ENCODE measurements around the gene ECM2. TPM values are rescaled to one million over a fixed set of nuclear protein-coding genes. Genes with fewer than 3 reads are reported as not detected.

ECM2 gene
- total RNA-seq, 1 experiment from 2014 or later: not detected

DNA sequence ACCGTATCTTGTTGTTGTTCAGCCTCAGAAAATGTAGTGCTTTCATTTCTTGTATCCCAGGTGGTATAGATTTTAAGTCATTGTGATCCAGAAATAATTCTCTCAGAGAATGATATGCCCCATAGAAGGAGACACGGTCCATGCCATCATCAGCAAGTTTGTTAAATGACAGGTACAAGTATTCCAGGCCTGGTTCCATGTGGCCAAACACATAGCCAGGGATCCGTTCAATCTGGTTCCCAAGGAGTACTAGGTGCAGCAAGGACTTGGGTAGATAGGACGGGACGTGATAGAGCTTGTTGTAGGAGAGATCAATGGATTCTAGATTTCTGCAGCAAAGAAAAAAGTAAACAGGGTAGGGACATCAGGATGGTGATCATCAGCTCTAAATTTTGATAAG lies 35.1 kb downstream of the ECM2 start:
- no peak for DNase-seq (ENCODE audit: low spot score)

DNA sequence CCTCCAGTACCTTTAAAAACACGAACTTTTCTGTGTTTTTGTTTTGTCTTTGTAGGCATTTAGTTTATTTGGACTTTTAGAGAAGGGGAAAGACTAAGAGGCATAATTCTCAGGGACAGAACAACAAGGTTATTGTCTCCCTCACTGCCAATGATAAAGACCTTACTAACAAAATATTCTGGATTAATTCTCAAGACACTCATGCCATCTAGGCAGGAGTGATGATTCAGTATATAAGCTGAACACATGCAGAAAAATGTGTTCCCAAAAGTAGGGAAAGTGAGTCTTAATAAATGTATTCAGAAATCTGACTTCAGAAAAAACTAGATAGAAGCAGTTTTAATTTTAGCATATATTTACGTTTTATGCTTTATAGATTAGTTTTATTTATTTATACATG lies 36.1 kb downstream of the ECM2 start:
- no peak for DNase-seq (ENCODE audit: low spot score)

DNA sequence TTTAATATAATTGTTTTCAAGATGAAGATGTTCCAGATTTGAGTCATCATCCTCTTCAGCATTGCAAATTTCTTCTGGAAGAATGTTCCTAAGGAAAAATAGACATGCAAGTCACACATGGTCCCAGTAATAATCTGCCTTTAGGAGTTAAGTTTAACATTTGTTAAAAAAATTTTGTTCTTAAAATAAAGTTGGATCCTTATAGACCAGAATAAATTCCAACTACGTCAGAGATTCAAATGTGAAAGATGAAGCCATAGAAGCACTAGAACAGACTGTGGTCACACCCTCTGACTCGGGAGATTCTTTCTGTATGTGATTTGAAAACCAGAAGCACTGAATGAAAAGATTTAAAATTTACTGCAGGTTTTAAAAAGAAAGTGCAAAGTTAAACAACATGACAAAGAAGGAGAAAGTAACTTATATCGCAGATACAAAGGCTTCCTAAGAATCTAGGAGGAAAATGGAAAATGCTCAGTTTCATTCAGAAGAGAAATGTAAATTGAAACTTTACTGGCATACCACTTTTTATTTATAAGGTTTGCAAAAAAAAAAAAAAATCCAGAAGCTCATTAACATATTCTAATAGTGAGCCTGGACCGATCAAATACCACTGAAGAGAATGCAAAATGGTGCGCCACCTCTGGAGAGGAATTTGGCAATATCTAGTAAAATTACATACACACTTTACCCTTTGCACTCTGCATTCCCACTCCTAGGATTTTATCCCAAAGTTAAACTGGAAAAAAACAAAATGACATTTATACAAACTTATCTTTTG lies 39.2 kb downstream of the ECM2 start:
- no peak for DNase-seq (ENCODE audit: low spot score)

DNA sequence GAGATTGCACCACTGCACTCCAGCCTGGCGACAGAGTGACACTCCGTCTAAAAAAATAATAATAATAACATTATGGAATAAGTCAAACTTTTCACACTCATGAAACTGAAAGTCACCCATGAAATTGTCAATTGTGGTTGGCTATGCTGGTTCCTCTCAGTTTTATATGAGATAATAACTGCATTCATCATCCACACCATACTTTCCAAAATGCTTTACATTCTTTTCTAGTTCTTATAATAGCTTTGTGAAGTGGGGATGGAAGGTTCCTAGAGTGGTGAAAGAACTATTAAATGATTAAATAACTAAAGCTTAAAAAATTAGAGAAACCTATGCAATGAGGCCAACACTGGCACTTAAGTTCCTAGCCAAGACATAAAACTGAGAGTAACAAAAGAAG lies 40.9 kb downstream of the ECM2 start:
- DNase-seq (ENCODE audit: low spot score): no peak

DNA sequence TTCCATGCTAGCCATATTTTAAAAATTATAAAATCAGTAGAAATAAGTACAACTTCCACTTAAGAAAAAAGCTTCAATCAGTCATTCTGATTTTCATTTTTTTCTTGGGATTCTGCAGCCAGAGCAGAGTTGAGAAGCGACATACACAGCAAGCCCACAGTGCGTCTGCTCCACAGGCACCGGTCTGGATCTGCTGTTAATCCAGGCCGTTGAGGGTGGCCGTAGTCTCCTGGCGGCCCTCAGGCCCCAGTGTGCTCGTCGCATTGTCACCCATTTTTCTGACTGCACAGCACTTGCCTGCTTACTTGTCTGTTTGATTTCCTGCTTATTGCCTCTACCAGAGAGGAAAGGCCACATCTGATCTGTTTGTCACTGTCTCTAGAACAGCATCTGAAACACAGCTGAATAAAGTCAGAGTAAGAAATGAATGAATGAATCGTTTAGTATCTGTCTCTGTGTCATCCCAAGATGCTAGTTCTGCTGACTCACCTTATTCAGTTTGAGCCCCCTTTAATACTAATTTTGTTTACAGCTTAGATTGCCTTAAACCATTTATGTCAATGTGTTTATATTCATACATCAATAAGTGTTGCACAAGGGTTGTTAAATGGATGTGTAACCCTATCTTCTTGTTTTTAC lies 41.9 kb downstream of the ECM2 start:
- no peak for DNase-seq (ENCODE audit: low spot score)

DNA sequence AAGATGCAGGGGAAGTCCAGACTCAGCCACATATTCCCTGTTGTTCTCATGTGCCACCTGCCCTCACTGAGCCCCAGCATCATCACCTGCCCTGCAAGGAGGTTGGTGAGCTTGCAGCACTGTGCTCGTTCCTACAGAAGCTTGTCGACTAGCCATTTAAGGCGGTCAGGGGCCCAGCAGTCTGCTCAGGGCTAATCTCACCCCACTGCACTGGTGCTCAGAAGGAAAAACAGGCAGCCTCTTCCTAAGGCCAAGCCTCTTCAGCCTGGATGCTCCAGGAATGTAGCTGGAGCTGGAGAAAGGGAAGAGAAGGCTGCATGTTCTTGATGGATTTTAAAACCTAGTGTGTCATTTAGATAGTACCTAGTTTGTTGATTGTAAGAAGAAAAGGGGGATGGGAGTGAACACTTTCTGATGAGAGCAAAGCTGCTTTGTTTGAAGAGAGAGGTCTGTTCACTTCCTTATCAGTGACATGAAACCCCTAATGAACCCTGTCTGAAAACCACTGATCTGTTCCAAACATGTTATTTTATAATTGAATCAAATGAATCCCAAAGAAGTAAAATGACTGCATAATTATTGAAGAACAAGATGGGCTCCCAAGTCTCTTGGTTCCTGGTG lies 42.9 kb downstream of the ECM2 start:
- DNase-seq (ENCODE audit: low spot score): no peak

DNA sequence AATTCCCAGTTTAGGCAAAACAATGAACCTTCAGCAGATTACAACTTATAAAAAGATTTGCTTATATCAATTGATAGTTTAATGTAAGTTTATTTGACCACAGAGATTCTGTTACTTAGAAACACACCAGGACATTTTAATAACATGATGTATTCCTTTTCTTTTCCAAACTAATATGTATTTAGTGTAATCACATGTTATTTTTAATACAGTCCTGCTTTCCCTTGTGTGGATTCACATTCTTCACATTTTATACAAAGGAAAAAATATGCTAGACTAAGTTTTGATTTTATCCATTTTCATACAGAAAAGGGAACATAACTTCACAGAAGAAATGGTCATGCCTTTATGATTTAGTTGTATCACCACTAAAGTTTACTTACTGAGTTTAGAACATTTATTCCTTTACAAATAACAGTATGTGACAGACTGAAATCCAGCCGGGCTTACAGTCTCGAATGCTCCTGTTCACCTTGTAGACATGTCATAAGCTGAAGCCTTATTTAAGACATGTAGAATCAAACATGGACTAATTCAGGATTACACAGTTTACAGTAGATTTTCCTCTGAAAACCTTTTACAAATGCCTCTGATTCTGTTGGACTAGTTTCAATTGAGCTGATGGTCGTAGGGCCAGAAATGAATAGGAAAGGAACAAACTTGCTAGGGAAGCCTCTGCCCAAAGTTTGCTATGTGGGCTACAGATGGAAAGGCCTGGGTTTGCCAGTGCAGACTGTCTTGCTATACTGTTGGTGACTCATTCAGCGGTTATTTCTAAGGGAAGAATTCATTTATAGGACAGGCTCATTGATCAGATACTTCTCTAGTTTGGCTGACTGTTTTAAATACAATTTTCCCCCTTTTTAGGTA lies 46.9 kb downstream of the ECM2 start:
- no peak for DNase-seq (ENCODE audit: low spot score)

DNA sequence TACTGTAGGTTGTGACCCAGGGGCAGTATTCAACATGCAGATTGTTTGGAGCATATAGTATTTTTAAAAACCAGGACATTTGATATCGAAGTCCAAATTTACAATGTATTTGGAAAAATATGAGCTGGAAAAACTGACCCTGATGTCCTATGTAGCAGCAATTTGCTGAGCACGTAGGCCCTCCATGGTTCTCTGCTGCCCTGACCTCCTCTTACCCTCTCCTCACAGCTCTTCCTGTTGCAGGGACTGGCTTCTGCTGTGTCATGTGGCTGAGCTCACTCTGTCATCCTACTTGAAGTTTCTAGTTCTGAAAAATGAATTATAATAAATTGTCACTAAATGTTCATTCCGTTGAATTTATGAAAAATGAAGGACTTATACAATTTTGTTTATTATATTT lies 49.4 kb downstream of the ECM2 start:
- no peak for DNase-seq (ENCODE audit: low spot score)

DNA sequence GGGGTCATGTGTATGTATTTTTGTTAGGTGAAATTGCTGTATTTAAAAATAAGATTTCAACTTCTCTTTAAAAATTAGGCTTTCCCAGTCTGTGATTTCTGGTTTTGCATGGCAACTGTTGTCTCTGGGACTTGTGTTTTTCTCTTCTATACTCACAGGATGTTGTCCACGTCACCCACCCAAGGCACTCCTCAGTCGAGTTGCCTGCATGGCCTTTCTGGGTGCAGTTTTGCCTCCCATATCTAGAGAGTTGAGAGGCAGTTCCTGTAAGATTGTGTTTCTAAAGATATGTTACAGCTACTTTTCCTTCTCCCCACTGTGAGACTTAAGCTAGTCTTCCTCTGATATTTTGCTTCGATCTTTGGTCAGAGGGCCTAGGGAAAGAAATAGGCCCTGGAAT lies 51.2 kb downstream of the ECM2 start:
- no peak for DNase-seq (ENCODE audit: low spot score)

DNA sequence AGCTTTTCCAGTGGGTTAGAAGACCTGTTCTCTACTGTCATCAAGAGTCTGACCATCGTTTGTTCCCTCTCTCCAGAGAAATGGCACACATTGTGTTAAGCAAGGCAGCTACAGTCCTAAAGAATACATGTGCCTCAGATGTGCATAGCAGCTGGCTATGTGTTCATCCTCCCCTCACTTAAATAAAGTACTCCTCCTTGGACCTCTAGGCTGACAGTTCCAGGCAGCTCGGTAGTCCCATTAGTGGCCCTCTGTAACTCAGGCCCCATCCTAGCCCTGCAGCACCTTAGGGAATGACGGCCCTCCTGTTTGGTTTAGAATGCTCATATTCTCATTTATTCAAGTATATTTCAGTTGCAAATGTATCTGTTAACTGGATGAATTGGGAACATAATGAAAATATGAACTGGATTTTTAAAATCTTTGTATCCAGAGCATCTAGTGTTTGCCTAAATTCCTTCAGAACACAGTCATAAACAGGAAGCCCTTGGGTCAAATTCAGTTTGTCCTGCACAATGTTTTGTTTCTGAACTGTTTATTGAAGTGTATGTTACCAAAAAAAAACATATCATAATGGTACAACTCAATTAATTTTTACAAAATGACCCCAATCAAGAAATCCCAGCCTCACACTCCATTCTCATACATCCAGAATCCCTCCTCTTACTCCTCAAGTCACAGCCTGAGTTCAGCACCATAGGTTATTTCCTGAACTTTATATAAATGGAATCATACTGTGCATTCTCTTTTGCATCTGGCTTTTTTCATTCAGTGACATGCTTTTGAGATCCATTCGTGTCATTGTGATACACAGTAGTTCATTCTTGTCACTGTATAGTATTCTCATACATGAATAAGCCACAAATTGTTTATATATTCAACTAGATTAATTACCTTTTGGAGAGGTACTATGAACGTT lies 51.9 kb downstream of the ECM2 start:
- DNase-seq (ENCODE audit: low spot score): no peak

DNA sequence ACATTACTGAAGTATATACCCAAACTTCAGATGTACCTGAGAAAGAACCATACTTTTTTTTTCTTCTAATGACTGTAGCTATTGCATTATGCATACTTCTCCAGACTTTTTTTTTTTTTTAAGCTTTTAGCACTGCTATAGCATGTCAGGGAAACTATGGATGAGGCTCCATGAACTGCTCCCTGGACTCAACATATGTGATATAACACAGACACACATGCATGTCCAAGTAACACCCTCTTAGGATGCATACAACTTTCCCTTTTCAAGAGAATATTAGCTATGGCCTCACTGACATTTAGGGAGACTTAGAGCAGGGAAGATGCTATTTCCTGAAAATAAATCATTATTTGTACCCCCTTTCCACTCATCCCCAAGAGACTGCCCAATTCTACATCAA lies 53.0 kb downstream of the ECM2 start:
- no peak for DNase-seq (ENCODE audit: low spot score)

DNA sequence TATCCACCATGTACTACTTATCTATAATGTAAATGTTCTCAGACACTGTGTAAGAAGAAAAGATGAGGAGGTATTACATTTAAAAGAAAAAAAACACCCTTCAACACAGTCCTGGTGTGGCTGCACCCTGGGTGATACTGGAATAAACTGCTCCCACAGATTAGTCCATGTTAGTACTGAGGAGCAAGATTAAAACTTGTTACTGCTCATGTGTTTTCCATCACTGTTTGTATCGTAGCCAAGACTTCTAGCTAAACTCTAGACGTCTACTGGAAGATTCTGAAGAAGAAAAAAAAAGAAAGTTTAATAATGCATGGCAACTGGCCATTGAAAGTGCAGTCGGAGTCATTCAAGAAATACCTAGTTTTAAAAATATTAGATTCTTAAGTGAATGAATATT lies 53.5 kb downstream of the ECM2 start, which contains the start of gene ASPN:
Gene ASPN, minus strand, starts transcription at position 178 of the 400 bp plus-strand sequence.
- no peak for DNase-seq (ENCODE audit: low spot score)

DNA sequence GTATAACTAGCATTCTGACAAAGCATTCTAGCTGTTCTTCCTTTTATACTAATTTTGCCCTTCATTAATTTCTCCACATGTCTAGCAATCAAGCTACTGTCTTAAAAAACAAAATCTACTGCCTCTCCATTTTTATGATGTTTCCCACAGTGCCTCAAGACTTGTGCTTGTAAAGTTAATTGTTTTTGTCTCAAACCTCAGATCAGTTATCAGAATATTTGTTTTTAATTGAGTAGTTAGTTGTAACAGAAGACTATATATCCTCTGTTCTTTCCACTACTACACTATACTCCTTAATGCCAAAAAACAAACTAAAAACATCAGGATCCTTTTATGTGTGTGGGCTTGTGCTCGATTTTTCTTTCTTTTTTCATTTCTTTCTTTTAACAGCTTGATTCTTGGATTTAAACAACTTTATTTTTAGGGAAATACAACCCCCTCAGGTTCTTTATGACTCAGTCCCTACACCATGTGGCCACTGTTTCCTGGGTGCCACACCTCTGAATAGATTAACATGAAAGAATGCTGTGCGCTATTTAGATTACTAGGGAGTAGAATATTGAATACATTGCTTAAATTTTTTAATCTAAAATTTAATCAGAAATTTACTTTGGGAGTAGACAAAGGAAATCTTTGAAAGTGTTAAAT lies 54.7 kb downstream of the ECM2 start:
- no peak for DNase-seq (ENCODE audit: low spot score)

DNA sequence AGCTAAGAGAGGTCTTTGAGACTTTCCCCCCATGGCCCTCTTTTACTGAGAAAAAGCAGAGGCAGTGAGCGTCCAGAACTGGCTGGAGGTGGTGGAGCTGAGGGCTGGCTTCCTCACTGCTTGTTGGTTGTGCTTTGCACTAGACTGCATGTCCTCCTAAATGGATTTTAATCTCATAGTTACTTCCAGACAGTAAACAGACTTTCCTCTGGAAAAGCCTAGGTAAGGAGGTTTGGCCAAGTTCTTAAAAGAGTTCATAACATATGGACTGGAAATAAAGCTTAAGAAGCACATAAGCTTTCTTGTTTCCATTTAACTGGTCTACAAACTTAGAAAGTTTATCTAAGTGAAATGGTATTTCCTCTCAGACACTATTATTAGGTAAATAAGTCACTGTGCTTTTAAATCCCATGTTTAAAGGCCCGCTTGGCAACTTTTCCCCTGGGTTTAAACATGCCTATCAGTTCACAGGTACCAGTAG lies 55.5 kb downstream of the ECM2 start:
- no peak for DNase-seq (ENCODE audit: low spot score)

DNA sequence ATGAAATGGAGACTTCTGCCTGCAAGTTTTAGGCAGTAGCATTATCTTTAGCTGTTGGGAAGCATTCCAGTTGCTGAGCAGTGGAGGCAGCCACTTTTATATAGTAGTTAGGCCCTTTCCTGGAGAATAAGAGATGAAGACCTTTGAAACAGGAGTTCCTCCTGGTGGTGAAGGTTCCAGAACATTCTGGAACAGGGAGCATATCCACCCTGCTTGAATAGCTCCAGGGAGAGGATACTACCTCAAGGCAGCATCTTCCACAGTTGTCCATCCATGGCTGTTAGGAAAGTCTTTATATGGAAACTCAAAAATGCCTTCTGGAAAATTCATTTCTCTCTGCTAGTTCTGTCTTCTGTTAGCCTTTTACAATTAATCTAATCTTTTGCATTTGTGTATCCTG lies 56.4 kb downstream of the ECM2 start:
- no peak for DNase-seq (ENCODE audit: low spot score)

DNA sequence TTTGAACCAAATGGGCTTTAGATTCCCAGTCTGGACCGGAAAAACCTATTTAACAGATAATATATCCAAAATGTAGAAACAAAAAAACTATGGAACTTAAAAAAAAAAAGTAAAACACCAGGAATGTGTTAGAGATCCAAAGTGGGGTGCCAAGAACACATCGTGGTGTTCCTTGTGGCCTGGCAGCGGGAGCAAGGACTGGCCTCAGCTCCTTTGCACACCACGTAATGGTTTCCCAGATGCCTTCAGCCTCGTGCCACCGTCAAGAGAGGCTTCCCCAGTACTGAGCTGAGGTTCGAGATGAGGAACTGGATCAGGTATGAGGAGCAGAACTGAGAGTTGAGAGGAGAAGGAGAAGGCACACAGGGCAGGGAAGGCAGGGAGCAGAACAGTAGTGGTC lies 57.0 kb downstream of the ECM2 start:
- DNase-seq (ENCODE audit: low spot score): no peak

DNA sequence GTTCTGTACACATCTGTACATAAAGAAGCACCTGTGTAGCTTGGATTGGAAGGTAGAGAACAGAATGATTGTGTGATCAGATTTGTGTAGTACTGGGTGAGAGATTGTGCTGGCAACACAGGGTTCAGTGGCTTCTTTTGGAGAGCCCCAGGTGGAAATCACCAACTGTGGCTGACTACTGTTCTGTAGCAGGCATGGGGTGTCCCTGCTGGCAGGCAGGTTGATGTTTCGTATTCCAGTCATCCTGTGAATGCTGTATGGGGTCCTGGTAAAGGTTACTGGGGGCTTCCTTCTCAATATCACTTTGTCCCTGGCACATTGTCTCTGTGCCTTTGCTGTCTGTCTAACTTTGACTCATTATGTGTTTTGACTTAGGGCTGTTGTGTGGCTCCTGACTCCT lies 58.8 kb downstream of the ECM2 start:
- DNase-seq (ENCODE audit: low spot score): no peak

DNA sequence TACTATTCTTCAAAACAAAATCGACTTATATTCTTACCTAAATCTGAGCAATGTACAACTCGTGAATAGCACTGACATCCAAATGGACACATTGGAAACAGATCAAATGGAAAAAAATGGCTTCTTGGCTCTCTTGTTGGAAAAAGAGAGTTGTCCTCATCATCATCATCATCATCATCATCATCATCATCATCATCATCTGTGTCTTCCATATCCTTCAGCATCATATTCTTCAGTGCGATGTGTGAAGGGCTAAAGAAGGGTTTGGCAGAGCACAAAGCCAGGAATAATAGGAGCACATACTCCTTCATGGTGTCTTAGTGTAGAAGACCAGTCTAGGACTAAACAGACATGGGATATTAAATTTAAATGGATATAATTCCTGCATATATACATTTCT lies 61.2 kb downstream of the ECM2 start:
- no peak for DNase-seq (ENCODE audit: low spot score)

DNA sequence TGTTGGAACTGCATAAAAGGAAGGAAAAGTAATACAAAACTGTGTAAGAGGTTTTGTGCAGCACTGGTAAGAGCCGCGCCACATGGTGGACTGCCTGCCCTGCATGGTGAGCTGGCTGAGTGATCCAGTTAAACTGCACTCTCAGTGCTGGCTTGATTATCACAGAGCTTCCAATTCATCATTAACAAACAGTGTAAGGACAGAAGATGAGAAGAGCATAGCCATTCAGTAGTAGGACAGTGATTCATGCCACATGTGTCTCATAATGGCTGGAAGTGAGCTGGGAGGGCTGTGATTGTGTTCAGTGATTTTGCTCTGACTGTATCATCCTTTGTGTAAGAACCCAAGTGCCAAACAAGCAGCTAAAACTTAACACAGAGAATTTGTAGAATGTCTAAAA lies 67.6 kb downstream of the ECM2 start:
- DNase-seq (ENCODE audit: low spot score): no peak

DNA sequence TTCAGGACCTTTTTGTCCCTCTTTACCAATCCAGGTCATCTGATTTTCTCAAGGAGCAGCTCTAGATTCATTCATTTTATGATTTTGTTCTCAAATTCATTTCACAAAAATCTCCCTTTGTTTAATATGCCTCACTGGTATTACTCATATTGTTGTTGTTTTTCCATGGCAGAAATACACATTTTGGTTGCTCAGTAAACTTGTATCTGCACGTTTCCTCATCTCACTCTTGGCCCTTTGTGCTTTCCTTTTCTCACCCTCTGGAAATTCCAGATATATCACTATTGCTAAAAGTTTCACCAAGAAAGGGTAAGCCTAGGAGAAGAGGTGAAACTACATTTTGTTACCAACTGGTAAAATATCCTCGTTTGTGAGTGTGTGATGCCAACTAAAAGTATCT lies 68.3 kb downstream of the ECM2 start:
- no peak for DNase-seq (ENCODE audit: low spot score)

Measured in HT-29 (cell line).